GM19324 (cell line): Measurements from ENCODE around the gene CCZ1B.
"Not testable (repeated sequence)": the region's sequence is repeated elsewhere in the genome, so short reads cannot be mapped to it uniquely, and the experiment has no call there.

Experiments used
- ATAC-seq: cut with Tn5 transposase; IDR thresholded peaks from one replicate; pipeline ENCODE4 v1.9.1; 2021; ENCODE audit warnings: mild to moderate bottlenecking, moderate library complexity; ENCODE audit not compliant: unreplicated experiment, low FRiP score

The CCZ1B gene

DNA sequence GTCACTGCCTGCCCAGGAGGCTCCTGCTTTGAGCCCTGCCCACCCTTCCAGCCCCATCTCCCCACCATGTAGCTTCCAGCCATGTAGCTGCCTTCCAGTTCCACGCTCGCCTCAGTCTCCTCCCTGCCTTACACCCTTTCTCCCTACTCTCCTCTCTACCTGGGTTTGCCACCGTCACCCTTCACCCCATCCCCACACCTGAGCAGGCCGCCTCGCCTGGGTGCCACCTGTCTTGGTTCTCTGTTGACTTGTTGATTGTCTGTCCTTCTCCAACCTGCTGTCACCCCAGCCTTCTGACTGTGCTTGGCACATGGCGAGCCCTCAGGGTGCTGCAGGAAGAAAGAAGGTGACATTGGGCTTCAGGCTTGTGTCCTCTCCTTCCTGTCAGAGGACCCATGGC lies 75.9 kb downstream of the CCZ1B start:
- ATAC-seq, result not testable (repeated sequence)

DNA sequence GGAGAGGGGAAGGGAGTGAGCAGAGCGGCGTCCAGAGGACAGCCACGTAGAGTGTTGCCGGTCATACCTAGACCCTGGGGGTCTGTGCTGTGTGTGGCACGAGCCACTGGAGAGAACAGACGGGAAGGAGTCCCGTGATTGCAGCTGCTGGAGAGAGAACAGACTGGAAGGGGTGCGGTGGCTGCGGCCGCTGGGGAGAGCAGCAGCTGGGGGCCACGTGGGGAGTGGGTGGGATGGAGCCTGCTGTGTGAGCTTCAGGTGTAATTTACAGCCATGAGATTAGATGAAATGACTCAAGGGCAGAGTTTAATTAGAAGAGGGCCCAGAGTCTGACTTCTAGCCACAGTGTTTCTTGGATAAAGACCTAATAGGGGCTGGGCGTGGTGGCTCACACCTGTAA lies 76.7 kb downstream of the CCZ1B start:
- ATAC-seq, result not testable (repeated sequence)
